ENCODE measurements around the gene POTEM.
"Not testable (repeated sequence)": the region's sequence is repeated elsewhere in the genome, so short reads cannot be mapped to it uniquely, and the experiment has no call there.

DNA sequence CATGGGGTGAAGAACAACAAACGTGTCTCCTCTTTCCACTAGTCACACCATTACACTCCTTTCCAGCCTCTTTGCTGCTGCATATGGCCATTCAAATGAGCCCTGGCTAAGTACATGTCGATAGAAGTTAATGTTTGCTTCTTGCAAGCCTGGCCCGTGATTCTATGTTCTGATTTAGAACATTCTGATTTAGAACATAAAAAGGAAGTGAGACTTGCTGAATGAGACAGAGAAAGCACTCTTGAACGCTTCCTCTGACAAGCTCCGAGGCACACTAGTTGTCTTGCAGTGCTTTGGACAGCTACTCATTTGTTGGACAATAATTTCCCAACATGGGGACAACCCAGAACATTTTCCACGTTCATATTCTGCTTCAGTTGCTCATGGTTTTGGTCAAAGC, 5.1 kb upstream of the POTEM start:
- TF ChIP-seq, protein P1, sequence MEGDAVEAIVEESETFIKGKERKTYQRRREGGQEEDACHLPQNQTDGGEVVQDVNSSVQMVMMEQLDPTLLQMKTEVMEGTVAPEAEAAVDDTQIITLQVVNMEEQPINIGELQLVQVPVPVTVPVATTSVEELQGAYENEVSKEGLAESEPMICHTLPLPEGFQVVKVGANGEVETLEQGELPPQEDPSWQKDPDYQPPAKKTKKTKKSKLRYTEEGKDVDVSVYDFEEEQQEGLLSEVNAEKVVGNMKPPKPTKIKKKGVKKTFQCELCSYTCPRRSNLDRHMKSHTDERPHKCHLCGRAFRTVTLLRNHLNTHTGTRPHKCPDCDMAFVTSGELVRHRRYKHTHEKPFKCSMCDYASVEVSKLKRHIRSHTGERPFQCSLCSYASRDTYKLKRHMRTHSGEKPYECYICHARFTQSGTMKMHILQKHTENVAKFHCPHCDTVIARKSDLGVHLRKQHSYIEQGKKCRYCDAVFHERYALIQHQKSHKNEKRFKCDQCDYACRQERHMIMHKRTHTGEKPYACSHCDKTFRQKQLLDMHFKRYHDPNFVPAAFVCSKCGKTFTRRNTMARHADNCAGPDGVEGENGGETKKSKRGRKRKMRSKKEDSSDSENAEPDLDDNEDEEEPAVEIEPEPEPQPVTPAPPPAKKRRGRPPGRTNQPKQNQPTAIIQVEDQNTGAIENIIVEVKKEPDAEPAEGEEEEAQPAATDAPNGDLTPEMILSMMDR (IDR thresholded peaks at IDR 0.05; ENCODE audit: insufficient read depth, low read length, poor library complexity, severe bottlenecking) = not testable (repeated sequence)
- not testable (repeated sequence) for TF ChIP-seq EZH2phosphoT487 (conservative IDR thresholded peaks at IDR 0.05; ENCODE audit: low read length)
